HG03066 (cell line): ENCODE results near the gene RCAN1.
"Not testable (repeated sequence)": the region's sequence is repeated elsewhere in the genome, so short reads cannot be mapped to it uniquely, and the experiment has no call there.

Experiments used
- ATAC-seq: cut with Tn5 transposase; IDR thresholded peaks from one replicate; pipeline ENCODE4 v1.9.1; 2021; ENCODE audit warnings: low read depth; ENCODE audit not compliant: unreplicated experiment

RCAN1 gene

GRCh38 chr21:34574601-34575529, 40.0 kb downstream of the RCAN1 start:
- ATAC-seq = no peak

- no peak for ATAC-seq
Measured at GRCh38 chr21:34571994-34572393, 42.9 kb downstream of the RCAN1 start.

- no peak for ATAC-seq
Measured at GRCh38 chr21:34570313-34570712, 44.6 kb downstream of the RCAN1 start.

- ATAC-seq = no peak
Measured at GRCh38 chr21:34569381-34569979, 45.4 kb downstream of the RCAN1 start.

- not testable (repeated sequence) for ATAC-seq
Measured at GRCh38 chr21:34568801-34569200, 46.1 kb downstream of the RCAN1 start.

- ATAC-seq = no peak
Measured at GRCh38 chr21:34567604-34568155, 47.2 kb downstream of the RCAN1 start.

- ATAC-seq = no peak
Measured at GRCh38 chr21:34565238-34565637, 49.7 kb downstream of the RCAN1 start.

- ATAC-seq = not testable (repeated sequence)
Measured at GRCh38 chr21:34563370-34563769, 51.5 kb downstream of the RCAN1 start.

GRCh38 chr21:34561806-34562205, 53.1 kb downstream of the RCAN1 start:
- no peak for ATAC-seq

GRCh38 chr21:34560609-34561008, 54.3 kb downstream of the RCAN1 start:
- no peak for ATAC-seq

- ATAC-seq = no peak
Measured at GRCh38 chr21:34560021-34560420, 54.9 kb downstream of the RCAN1 start.

- ATAC-seq = no peak
Measured at GRCh38 chr21:34559089-34559631, 55.8 kb downstream of the RCAN1 start.

GRCh38 chr21:34558166-34558565, 56.7 kb downstream of the RCAN1 start:
- no peak for ATAC-seq

GRCh38 chr21:34557261-34557660, 57.7 kb downstream of the RCAN1 start:
- ATAC-seq = no peak

- not testable (repeated sequence) for ATAC-seq
Measured at GRCh38 chr21:34554670-34555069, 60.2 kb downstream of the RCAN1 start.

GRCh38 chr21:34554227-34554626, 60.7 kb downstream of the RCAN1 start:
- no peak for ATAC-seq

GRCh38 chr21:34553151-34553952, 61.6 kb downstream of the RCAN1 start:
- no peak for ATAC-seq

- ATAC-seq = no peak
Measured at GRCh38 chr21:34552360-34553098, 62.4 kb downstream of the RCAN1 start.

GRCh38 chr21:34550182-34550799, 64.6 kb downstream of the RCAN1 start:
- ATAC-seq = no peak
